Neural progenitor cell (in vitro differentiated cells): ENCODE data around the gene DQX1.

Source experiments
- CTCF ChIP-seq: fragments of 200-600 bp; sonication (generic); IDR thresholded peaks from 2 replicates; pipeline ENCODE4 v1.5.1; 2017; ENCODE audit warnings: antibody characterized with exemption, mild to moderate bottlenecking
- EZH2 ChIP-seq: fragments of 200-600 bp; sonication (generic); IDR thresholded peaks from 2 replicates; pipeline ENCODE4 v1.6.1; 2017; ENCODE audit warnings: antibody characterized with exemption, mild to moderate bottlenecking, moderate library complexity
- EZH2phosphoT487 ChIP-seq: fragments of 200-600 bp; sonication (generic); IDR thresholded peaks from 2 replicates; pipeline ENCODE4 v1.6.1; 2017; ENCODE audit warnings: antibody characterized with exemption

DNA sequence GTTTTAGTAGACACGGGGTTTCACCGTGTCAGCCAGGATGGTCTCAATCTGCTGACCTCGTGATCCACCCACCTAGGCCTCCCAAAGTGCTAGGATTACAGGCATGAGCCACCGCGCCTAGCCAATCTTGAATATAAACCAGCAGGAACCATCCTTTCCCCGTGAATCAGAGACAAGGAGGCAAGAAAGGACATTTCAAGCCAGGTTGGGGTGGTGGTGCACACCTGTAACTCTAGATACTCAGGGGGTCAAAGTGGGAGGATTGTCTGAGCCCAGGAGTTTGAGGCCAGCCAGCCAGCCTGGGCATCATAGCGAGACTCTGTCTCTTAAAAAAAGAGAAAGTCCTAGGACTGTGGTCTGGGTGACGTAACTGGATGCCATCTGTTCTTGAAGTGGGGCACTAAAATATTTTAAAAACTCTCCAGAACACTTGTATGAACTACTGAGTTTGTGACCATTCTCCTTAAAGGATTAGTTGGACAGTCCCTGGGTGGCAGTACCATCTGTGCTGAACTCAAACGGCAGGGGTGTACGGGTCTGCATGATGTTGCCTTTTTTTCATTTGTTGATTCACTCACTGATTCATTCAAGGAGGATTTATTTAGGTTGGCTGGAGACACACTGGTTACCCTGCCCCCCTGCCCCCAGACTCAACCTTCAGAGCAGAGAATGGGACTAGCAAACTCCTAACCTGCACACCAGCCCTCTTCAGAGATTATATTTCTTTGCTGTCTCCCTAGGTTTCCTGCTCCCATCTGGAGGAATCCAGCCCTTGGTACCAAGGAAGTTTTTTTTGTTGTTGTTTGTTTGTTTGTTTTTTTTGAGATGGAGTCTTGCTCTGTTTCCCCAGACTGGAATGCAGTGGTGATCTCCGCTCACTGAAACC is 14.7 kb downstream of the DQX1 start:
- TF ChIP-seq CTCF = no peak
- no peak for TF ChIP-seq EZH2phosphoT487
- TF ChIP-seq EZH2 = no peak
